T1000 (cell line): ENCODE results near the gene ADGB.
"Not testable (repeated sequence)": the region's sequence is repeated elsewhere in the genome, so short reads cannot be mapped to it uniquely, and the experiment has no call there.

Experiments
- DNase-seq: peaks from one replicate; lab custom pipeline; 2025; ENCODE audit warnings: mixed read lengths; lab: John Stamatoyannopoulos, UW

Gene ADGB

DNA sequence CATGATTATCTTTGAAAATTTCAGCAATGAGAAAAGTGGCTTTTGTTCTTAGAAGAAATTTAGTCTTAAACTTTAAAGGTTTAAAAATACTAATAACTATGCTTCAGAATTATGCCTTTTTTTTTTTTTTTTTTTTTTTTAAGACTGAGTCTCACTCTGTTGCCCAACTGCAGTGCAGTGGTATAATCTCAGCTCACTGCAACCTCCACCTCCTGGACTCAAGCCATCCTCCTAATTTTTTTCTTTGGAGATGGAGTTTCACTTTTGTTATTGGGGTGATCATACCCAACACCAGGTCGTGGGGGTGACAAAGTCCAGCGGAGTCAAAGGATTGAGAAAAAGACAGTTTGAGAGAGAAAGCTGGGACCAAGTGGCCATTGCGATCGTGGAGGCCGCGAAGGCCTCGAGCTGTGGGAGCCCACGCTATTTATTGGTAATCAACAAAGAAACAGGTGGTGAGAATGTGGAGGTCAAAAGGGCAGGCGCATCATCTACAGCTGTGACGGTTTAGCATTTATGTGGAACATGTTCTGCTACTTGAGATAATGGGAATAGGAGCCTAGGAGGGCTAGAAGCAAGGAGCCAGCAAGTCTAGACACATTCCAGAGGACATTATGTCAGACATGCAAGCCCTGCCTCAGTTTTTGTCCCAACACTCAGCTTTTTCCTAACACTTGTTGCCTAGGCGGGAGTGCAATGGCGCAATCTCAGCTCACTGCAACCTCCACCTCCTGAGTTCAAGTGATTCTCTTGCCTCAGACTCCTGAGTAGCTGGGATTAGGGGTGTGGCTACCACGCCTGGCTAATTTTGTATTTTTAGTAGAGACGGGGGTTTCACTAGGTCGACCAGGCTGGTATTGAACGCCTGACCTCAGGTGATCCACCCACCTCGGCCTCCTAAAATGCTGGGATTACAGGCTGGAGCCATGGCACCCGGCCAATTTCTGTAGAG lies 217.0 kb downstream of the ADGB start:
- not testable (repeated sequence) for DNase-seq

GRCh38 chr6:146819596-146820320 lies 221.0 kb downstream of the ADGB start:
- no peak for DNase-seq

- no peak for DNase-seq
These were observed 228.6 kb downstream of the ADGB start for GRCh38 chr6:146827216-146827928.

DNA sequence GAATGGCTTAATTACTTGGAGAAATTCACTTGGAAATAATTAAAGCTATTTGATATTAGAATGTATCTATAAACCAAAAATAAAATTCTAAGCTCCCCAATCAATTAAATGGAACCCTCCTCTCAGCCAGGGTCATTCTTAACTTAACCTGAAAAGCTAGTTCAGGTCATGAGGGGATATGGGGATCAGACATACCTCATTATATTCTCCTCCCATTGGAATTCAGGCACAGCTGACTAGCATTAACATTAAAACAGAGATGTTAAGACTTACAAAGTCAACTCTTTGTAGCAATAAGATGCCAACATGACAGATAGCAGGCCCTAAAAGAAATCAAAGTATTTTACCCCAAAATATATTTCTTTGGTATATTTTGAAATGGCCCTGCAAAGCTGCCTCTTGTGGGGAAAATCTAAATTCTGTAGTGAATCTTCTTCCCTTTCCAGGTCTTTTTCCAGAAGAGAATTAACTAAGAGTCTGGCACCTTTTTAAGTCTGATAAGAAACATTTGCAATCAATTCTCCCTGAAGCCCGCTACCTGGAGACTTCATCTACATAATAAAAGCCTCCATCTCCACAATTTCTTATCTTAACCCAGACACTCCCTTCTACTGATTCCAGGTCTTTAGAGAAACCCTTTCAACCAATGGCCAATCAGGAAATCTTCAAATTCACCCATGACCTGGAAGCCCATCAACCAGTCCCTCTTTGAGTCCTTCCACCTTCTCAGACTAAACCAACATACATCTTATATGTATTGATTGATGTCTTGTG lies 231.2 kb downstream of the ADGB start:
- no peak for DNase-seq

DNA sequence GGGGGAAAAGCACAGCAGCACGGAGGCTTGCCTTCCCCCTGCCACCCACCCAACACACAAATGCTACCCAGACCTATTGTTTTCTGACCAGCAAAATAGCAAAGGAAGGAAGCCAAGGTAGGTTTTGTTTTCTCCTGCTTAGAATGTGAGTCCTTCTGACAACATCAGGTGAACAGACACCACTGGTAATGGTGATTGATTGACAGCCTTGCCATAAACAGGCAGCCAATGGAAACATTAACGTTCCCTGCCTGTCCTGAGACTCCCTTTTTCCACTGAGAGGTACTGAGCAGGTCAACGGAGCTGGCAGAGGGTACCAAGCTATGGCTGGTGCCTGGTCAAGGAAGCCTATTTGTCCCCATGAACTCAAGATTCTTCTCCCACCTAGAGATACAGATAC lies 234.4 kb downstream of the ADGB start:
- DNase-seq, result no peak

DNA sequence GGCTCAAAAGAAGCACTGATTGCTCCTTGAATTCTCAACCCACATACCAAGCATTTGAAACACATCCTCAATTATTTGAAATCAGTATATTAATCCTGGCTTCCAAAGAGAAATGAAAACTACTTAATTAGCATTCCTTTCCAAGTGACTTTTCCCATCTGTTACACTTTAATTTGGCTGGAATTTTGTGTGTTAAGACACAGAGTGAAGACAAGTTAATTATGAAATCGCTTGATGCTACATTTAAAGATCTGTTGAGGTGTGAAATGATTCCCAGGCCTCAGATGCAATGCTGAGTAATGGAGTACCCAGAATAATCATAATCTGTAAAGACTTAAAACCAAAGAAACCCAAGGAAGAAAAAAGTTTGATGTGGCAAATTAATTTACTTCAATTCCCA lies 241.4 kb downstream of the ADGB start:
- no peak for DNase-seq

- DNase-seq, result no peak
These were observed 241.9 kb downstream of the ADGB start for GRCh38 chr6:146840641-146841040.

- DNase-seq, result no peak
These were observed 248.7 kb downstream of the ADGB start for GRCh38 chr6:146847426-146847825.

- peak; percentile 1 for DNase-seq
These were observed 251.6 kb downstream of the ADGB start for GRCh38 chr6:146850238-146850896.

- no peak for DNase-seq
These were observed 252.2 kb downstream of the ADGB start for GRCh38 chr6:146850981-146851380.

- DNase-seq, result peak; percentile 28
These were observed 253.1 kb downstream of the ADGB start for GRCh38 chr6:146851837-146852236.

DNA sequence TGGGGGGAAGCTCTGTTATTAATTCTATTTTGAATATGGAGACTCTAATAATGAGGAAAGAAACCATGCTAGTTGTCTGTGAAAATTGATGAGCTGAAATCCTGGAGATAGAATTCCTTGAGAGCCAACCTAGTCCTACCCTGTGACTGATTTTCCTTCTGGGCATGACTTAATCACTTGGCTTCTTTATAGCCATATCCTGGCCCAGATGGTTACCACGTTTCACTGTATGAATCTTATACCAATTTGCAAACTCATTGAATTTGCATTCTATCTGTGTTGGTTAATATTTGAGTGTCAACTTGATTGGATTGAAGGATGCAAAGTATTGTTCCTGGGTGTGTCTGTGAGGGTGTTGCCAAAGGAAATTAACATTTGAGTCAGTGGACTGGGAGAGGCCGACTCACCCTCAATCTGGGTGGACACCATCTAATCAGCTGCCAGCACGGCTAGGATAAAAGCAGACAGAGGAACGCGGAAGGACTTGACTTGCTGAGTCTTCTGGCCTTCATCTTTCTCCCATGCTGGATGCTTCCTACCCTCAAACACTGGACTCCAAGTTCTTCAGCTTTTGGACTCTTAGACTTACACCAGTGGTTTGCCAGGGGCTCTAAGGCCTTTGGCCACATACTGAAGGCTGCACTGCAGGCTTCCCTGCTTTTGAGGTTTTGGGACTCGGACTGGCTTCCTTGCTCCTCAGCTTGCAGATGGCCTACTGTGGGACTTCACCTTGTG lies 255.9 kb downstream of the ADGB start:
- DNase-seq, result not testable (repeated sequence)

DNA sequence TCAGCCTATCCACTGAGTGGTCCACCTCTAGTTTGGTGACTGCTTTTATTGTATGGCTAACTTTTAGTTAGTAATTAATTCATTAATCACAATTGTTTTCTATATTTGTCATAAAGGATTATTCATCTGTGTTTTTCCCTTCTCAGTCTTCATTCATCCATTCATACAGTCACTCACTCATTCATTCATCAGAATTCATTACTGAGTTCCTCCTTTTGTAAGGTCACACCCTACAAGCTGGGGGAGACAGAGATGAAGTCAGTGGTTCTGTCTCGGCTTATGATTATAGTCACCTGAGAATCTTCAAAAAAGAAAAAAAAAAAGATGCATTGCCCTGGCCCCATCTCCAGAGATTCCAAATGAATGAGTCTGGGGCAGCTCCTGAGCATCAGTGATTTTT lies 257.1 kb downstream of the ADGB start:
- no peak for DNase-seq

- DNase-seq, result no peak
These were observed 257.5 kb downstream of the ADGB start for GRCh38 chr6:146856296-146856695.

DNA sequence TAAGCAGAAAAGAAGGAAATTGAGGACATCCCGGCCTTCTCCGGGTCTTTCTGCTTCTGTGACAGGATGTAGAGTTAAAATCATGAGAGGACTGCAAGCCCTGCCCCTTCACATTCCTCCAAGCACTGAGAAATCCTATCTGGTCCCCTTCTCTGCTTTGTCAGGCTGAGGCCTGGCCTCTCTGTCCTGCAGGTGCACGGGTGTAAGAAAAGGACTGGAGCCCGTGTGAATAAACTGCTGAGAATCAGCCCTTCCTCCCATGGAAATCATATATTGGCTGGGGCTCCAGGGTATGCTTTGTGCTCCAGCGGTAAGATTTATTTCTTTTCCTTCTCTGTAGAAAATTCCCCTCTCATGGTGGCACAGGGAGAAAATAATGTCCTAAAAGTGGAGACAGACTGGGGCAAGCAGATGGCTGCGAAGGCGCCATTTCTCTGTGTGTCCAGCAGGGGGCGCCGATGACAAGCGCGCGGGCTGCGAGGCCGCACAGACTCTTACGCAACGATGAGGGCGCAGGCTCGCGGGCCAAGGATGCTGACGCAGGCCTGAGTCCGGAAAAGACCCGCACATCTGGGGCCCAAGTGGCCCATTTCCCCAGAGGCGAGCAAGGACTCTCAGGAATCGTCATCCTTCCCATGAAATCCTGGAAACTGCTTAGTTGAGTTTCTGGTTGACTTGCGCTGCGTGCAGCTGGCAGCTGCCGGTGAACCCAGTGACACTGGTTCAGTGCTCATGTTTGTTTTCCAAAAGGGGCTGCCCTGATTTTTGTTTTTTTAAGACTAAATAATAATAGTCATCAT lies 258.6 kb downstream of the ADGB start:
- DNase-seq, result peak; percentile 73

DNA sequence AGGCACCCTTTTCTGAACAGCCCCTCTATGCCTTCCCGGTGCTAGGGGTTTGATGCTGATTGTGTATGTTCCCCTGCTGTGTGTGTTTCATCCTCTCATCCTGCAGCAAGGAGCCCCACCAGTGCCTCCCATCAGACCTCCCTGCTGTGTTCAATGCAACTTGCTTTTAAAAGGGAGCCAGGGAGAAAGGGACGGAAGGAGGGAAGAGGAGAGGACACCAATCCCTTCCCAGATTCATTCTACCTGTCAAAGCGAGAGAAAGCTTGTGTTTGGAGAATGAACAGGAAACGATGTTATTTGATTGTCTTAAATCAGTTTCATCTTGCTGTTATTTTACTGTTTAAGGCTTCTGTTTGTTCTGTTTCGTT lies 259.2 kb downstream of the ADGB start:
- no peak for DNase-seq

- DNase-seq, result no peak
These were observed 260.4 kb downstream of the ADGB start for GRCh38 chr6:146859206-146859605.

DNA sequence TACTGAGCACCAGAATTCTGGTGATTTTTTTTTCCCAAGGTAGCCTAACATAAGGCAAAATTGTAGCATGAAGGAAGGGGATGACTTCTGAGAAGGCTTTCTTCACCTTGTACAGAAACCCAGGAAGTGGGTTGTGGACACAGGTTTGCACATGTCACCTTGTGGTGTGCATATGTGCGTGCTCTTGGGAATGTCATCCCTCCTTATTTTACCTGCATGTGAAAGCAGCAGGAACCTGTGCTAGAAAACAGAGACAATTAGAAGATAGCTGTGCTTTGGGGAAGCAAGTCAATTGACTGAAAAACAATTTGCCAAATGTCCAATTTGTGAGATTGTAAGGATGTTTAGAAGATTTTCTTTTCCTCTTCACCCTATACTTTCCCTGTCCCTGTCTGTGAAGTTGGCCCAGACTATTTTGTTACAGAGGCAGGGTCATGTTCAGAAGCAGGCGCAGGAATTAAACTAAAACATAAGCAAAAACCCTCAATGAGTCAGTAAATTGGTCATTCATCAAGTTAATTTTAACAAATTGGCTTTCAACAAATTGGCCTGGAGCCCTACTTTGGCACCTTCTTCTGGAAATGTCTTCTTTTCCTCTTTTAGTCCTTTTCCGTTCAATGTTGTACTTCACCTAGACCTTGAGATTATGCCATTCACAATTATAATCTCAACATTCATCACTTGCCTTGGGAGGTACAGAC lies 261.2 kb downstream of the ADGB start:
- DNase-seq, result no peak

DNA sequence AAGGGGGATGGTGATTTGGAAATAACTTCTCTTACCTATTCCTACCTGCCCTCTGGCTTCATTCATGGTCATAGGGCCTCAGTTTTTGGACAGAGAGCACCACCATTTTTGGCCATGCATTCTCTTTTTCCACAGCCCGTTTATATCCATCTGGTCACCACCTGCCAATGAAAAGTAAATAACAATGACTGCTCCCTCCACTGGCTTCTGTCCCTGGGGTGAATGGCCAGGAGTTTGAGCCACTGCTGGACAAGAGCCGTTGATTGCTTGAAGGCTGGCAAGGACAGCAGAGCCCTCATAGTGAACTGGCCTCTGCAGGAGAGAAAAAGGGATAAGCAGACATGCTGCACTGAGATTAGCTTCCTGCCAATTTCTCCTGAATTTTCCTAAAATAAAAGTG lies 261.8 kb downstream of the ADGB start:
- no peak for DNase-seq
